HUES48 (cell line): Measurements from ENCODE around the gene GCDH.
"Not testable (repeated sequence)": the region's sequence is repeated elsewhere in the genome, so short reads cannot be mapped to it uniquely, and the experiment has no call there.

Experiments used
- H3K27ac ChIP-seq: one replicate; pipeline ENCODE4 v1.7.0; 2013; ENCODE audit warnings: low read depth, low read length, inconsistent platforms
- H3K27me3 ChIP-seq: 2 replicates; pipeline ENCODE4 v1.6.1; 2013; ENCODE audit warnings: mild to moderate bottlenecking, low read length; ENCODE audit not compliant: control insufficient read depth, insufficient read depth
- H3K36me3 ChIP-seq: 2 replicates; pipeline ENCODE4 v1.6.1; 2013; ENCODE audit warnings: low read length; ENCODE audit not compliant: control insufficient read depth, insufficient read depth
- H3K4me1 ChIP-seq: 2 replicates; pipeline ENCODE4 v1.6.1; 2013; ENCODE audit warnings: mild to moderate bottlenecking, low read length; ENCODE audit not compliant: control insufficient read depth, insufficient read depth
- H3K4me3 ChIP-seq: 2 replicates; pipeline ENCODE4 v1.5.1; 2013; ENCODE audit warnings: mild to moderate bottlenecking, low read depth, low read length
- H3K9ac ChIP-seq: 2 replicates; pipeline ENCODE4 v1.6.1; 2013; ENCODE audit warnings: mild to moderate bottlenecking, low read depth, low read length, moderate library complexity
- H3K9me3 ChIP-seq: 2 replicates; pipeline ENCODE4 v1.6.1; 2013; ENCODE audit warnings: low read length; ENCODE audit not compliant: control insufficient read depth, insufficient read depth

The GCDH gene

DNA sequence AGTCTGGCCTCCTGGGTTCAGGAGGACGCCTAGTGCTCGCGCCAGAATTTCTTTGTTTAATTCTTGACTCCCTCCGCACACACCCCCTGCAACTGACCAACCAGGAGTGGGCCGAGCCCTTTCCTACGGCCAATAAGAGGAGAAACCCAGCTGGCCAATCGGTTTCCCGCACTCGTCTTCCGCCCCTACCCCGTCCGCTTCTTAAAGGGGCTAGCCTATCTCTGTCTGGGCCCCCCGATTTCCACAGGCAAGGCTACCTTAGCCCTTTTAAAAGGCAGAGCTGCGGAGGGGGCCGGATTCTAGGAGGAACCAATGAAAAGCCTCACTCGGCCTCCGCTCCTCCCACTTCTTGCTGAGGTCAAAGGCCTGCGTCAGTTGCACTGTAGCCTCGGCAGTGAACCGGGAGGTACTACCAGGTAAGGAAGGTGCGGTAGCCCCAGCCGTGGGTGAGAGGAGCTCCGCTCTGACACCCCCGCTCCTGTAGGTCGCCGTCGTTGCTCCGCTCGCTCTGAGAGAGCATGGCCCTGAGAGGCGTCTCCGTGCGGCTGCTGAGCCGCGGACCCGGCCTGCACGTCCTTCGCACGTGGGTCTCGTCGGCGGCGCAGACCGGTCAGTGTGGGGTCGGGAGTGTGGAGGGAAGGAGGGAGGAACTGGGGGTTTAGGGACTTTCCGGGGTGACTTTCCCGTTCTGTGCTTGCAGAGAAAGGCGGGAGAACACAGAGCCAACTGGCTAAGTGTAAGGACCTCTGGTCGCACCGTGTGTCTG lies at the start of gene GCDH:
GCDH (plus strand) TSS at position 374 of the 766 bp plus-strand sequence; CDS start at position 519, 145 bp downstream.
- no peaks in the 10 kb centered on the region for H3K4me1 ChIP-seq
- peaks cover 8% of the 10 kb centered on the region; the same call in 1 of the 2 replicates for H3K27me3 ChIP-seq
- peak within 1 kb of the TSS; percentile 31 for H3K27ac ChIP-seq
- H3K9me3 ChIP-seq: no peaks in the 10 kb centered on the region
- H3K9ac ChIP-seq: peak within 1 kb of the TSS; percentile 68
- H3K4me3 ChIP-seq: peak within 1 kb of the TSS; percentile 87
- H3K36me3 ChIP-seq: peaks cover 25% of the 10 kb centered on the region

DNA sequence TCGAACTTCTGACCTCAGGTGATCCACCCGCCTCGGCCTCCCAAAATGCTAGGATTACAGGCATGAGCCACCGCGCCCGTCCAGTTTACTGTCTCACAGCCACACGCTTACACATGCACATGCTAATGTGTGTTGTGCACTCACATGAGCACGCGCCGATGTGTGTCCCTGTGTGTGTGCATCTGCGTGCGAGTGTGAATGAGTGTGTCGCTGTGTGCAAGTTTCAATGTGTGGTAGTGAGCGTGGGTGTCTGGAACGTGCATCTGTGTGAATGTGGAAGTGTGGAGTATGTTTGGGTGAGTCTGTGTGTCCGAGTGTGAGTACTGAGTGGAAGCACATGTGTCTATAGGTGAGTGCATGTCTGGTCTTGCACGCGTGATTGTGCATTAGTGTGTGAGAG lies 48.4 kb upstream of the GCDH start:
- Histone ChIP-seq H3K27me3 (peaks cover 6% of the 10 kb centered on the region; the same call in 1 of the 2 replicates), H3K9me3 (no peaks in the 10 kb centered on the region), H3K9ac (no peak overlapping the region), H3K36me3 (peaks cover 9% of the 10 kb centered on the region), H3K4me1 (peaks cover 13% of the 10 kb centered on the region; the same call in 1 of the 2 replicates), H3K4me3 (no peak overlapping the region), H3K27ac (no peak overlapping the region)

DNA sequence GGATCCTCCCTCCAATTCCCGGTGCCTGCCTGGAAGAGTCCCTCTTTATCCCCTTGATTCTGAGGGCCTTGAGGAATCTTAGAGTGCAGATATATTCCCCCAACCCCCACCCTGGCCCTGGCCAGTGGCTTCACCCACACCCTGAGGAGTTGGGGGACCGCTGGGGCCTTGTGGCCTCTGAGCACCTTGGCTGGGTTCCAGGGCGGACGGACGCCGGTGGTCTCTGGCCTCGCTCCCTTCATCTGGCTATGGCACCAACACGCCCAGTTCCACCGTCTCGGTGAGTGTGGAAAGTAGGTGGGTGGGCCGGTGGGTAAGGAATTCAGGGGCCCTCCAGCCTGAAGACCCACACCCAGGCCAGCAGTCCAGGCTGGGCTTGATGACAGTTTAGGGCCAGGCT lies 47.6 kb upstream of the GCDH start:
- Histone ChIP-seq H3K27me3 (peaks cover 6% of the 10 kb centered on the region; the same call in 1 of the 2 replicates), H3K27ac (no peak overlapping the region), H3K4me3 (no peak overlapping the region), H3K9me3 (no peaks in the 10 kb centered on the region), H3K4me1 (peaks cover 15% of the 10 kb centered on the region; the same call in 1 of the 2 replicates), H3K9ac (no peak overlapping the region), H3K36me3 (peaks cover 9% of the 10 kb centered on the region)

DNA sequence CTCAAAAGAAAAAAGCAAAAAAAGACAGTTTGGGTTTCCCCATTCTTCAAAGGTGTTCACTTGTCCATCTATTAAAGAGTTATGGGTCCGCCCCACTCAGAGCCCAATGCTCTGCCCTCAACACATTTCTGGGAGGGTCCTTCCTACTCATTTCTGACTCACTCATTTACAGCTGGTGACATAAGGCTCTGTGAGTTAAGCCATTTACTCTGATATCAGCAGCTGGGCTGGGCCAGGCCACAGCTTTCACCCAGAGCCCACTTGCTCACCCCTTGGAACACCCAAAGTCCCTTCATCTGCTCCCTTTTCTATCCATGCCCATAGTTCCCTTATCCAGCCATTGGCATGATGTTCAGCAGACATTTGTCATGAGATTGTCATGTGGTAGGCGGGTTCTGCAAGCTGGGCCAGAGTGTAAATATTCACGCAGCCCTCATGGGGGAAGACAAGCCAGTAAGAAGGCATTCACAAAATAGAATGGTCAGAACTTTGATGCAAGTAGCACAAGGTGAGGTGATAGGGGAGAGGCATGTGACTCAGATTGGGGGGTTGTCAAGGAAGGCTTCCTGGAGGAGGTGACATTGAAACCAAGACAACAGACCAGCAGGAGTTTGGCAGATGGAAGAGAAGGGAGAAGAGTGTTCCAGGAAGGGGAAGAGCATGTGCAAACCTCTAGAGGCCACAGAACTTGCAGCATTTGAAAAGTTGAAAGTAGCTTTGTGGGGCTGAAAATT lies 46.8 kb upstream of the GCDH start:
- no peak overlapping the region for H3K4me3 ChIP-seq
- no peaks in the 10 kb centered on the region for H3K9me3 ChIP-seq
- peaks cover 9% of the 10 kb centered on the region for H3K36me3 ChIP-seq
- H3K4me1 ChIP-seq: peaks cover 10% of the 10 kb centered on the region; the same call in 1 of the 2 replicates
- no peak overlapping the region for H3K9ac ChIP-seq
- peaks cover 4% of the 10 kb centered on the region; the same call in 1 of the 2 replicates for H3K27me3 ChIP-seq
- no peak overlapping the region for H3K27ac ChIP-seq

DNA sequence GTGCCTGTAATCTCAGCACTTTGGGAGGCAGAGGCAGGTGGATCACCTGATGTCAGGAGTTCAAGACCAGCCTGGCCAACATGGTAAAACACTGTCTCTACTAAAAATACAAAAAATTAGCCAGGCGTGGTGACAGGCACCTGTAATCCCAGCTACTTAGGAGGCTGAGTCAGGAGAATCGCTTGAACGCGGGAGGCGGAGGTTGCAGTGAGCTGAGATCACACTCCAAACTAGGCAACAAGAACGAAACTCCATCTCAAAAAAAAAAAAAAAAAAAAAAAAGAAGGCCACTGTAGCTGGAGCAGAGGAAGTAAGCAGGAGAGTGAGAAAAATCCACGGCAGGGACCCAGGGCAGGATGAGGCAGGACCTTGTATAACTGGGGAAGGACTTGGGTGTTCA lies 44.3 kb upstream of the GCDH start:
- H3K27me3 ChIP-seq: not testable (repeated sequence)

DNA sequence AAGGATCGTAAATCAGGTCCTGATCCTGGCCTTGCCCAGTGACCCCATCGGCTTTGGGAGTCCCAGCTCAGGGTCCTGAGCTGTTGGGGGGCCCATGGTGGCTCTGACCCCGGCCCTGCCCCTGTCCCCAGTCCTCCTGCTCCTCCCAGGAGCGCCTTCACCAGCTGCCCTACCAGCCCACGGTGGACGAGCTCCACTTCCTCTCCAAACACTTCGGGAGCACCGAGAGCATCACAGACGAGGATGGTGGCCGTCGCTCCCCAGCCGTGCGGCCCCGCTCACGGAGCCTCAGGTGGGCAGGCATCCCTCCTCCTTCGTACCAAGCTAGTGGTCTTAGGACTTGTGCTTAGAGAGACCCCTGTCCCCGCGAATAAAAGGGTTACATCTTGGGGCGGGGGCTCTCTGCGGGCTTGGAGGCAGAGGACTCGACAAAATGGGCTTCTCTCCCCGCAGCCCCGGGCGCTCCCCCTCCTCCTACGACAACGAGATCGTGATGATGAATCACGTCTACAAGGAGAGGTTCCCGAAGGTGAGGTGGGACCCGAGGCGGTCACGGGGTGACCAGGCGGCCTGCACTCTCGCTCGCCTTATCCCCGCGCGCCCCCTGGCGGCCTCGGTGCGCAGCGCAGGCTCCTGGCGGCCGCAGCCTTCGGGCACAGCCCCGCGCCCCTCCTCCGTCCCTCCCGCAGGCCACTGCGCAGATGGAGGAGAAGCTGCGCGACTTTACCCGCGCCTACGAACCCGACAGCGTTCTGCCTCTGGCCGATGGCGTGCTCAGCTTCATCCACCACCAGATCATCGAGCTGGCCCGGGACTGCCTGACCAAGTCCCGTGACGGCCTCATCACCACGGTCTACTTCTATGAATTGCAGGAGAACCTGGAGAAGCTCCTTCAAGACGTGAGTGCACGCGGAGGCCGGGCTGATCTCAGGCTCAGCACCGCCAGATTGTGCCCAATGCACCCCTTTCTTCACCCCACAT lies 43.5 kb upstream of the GCDH start:
- H3K9me3 ChIP-seq: no peaks in the 10 kb centered on the region
- no peak overlapping the region for H3K9ac ChIP-seq
- no peak overlapping the region for H3K27ac ChIP-seq
- H3K27me3 ChIP-seq: no peaks in the 10 kb centered on the region
- peak overlapping the region; percentile 24; the same call in 1 of the 2 replicates for H3K4me3 ChIP-seq
- peaks cover 11% of the 10 kb centered on the region for H3K36me3 ChIP-seq
- H3K4me1 ChIP-seq: 0 out of 2 replicates have a peak, but pooled peaks cover 4% of the 10 kb centered on the region

More for the DNA sequence above, 44.3 kb upstream of the GCDH start:
- not testable (repeated sequence) for H3K4me1 ChIP-seq, H3K4me3 ChIP-seq, H3K9ac ChIP-seq, H3K27ac ChIP-seq, H3K9me3 ChIP-seq, H3K36me3 ChIP-seq

DNA sequence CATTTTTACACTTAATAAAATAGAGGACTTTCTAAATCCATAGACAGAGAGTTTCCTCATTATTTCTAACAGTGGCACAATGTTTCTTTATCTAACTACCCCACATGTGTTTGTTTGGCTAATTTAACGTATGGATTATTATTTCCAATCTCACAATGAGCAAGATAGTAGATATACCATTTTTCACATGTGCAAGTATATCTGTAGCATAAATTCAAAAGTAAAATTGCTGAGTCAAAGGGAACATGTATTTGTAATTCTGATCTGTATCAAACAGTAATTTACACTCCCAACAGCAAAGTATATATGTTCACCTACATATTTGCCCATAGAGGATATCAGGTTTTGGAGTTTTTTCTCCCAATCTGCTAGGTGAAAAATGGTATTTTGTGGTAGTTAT lies 34.3 kb upstream of the GCDH start:
- Histone ChIP-seq H3K27me3 (no peaks in the 10 kb centered on the region), H3K4me1 (no peaks in the 10 kb centered on the region), H3K4me3 (no peak overlapping the region), H3K36me3 (peaks cover 28% of the 10 kb centered on the region), H3K9ac (no peak overlapping the region), H3K27ac (no peak overlapping the region), H3K9me3 (no peaks in the 10 kb centered on the region)

DNA sequence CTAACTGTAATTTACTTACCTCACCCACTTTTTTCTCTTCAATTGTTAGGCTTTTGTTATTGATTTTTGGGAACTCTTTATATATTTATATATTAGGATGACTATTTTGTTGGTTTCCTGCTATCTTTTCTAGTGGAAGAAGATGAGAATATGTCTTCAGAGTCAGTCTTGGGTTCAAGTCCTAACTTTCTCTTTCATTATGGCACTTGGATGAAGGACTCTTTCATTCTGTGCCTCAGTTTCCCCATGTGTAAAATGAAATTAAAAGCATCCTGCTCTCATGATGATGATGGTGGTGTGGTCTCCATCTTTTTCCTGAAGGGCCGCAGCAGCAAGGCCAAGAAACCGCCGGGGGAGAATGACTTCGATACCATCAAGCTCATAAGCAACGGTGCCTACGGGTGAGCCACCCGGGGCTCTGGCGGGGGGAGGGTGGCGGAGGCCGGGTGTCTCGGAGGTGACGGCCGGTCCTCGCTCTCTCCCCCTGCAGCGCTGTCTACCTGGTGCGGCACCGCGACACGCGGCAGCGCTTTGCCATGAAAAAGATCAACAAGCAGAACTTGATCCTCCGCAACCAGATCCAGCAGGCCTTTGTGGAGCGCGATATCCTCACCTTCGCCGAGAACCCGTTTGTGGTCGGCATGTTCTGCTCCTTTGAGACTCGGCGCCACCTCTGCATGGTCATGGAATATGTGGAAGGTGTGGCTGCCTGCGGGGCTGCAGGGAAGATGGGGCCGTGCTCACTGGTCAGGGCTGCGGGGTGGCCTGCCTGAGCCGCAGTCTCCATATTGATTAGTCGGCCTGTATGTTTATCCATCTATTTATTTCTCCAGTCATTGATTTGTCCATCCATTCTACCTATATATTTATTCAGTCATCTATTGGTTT lies 32.7 kb upstream of the GCDH start:
- Histone ChIP-seq H3K36me3 (peaks cover 26% of the 10 kb centered on the region; the same call in 1 of the 2 replicates), H3K27me3 (no peaks in the 10 kb centered on the region), H3K4me1 (no peaks in the 10 kb centered on the region), H3K9ac (no peak overlapping the region), H3K27ac (no peak overlapping the region), H3K9me3 (no peaks in the 10 kb centered on the region), H3K4me3 (no peak overlapping the region)

DNA sequence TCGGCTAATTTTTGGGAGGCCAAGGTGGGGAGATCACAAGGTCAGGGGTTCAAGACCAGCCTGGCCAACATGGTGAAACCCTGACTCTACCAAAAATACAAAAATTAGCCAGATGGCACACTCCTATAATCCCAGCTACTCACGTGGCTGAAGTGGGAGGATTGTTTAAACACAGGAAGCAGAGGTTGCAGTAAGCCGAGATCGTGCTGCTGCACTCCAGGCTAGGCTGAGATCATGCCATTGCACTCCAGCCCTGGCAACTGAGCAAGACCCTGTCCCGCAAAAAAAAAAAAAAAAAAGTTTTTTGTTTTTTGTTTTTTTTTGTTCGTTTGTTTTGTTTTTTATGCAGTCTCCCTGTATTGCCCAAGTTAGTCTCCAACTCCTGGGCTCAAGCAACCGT lies 31.4 kb upstream of the GCDH start:
- no peaks in the 10 kb centered on the region for H3K27me3 ChIP-seq
- H3K36me3 ChIP-seq: peaks cover 22% of the 10 kb centered on the region; the same call in 1 of the 2 replicates
- H3K4me1 ChIP-seq: no peaks in the 10 kb centered on the region
- H3K27ac ChIP-seq: no peak overlapping the region
- H3K9me3 ChIP-seq: no peaks in the 10 kb centered on the region
- no peak overlapping the region for H3K9ac ChIP-seq
- H3K4me3 ChIP-seq: no peak overlapping the region

DNA sequence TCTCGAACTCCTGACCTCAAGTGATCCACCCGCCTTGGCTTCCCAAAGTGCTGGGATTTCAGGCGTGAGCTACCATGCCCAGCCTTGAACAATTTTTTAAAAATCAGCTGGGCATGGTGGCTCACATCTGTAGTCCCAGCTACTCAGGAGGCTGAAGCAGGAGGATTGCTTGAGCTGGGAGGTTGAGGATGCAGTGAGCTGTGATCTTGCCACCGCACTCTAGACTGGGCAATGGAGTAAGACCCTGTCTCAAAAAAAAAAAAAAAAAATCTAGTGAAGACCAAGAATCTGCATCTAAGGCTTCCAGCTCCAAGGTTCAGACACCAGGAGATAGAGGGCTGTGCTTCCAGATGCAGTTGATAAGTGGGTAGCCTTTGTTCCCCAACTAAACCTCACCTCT lies 26.8 kb upstream of the GCDH start:
- no peak overlapping the region for H3K4me3 ChIP-seq
- no peaks in the 10 kb centered on the region for H3K27me3 ChIP-seq
- H3K9me3 ChIP-seq: no peaks in the 10 kb centered on the region
- H3K27ac ChIP-seq: no peak overlapping the region
- peaks cover 9% of the 10 kb centered on the region; the same call in 1 of the 2 replicates for H3K4me1 ChIP-seq
- H3K9ac ChIP-seq: no peak overlapping the region
- peaks cover 8% of the 10 kb centered on the region for H3K36me3 ChIP-seq
